Thyroid gland (tissue), 4 donors: ENCODE results near the gene ZNF684. TPM values are rescaled to one million over a fixed set of nuclear protein-coding genes. Genes with fewer than 3 reads are reported as not detected.
"Not testable (repeated sequence)": the region's sequence is repeated elsewhere in the genome, so short reads cannot be mapped to it uniquely, and the experiment has no call there.

ENCODE experiments used
- DNase-seq, 2 donors: peaks; one replicate each; pipeline ENCODE4 v3.0.0-alpha.2; 2019
- H3K27ac ChIP-seq, 3 donors: fragments of 200-600 bp; sonication (generic); 1 replicate in 2 of 3; 2 replicates in 1 of 3; pipeline ENCODE4 v1.5.1; 2016 to 2019; ENCODE audit warnings: mild to moderate bottlenecking in 1 of 3, moderate library complexity in 1 of 3
- H3K27me3 ChIP-seq: fragments of 200-600 bp; sonication (generic); one replicate; pipeline ENCODE4 v1.5.1; 2019
- H3K36me3 ChIP-seq, 2 donors: fragments of 200-600 bp; sonication (generic); one replicate each; pipeline ENCODE4 v1.5.1; 2016 to 2019
- H3K4me1 ChIP-seq, 2 donors: fragments of 200-600 bp; sonication (generic); one replicate each; pipeline ENCODE4 v1.5.1; 2017 to 2019
- H3K4me3 ChIP-seq, 3 donors: fragments of 200-600 bp; sonication (generic); replicated peaks in 1 of 3; 1 replicate in 2 of 3; 2 replicates in 1 of 3; pipeline ENCODE4 v1.5.1; 2016; ENCODE audit warnings: mild to moderate bottlenecking in 1 of 3
- H3K9me3 ChIP-seq: fragments of 200-600 bp; sonication (generic); one replicate; pipeline ENCODE4 v1.5.1; 2017
- POLR2A ChIP-seq, 2 donors: fragments of 450-650 bp; IDR thresholded peaks; one replicate each; pipeline ENCODE4 v1.6.1; 2017; ENCODE audit warnings: antibody characterized with exemption in 2 of 2, mild to moderate bottlenecking in 2 of 2, moderate library complexity in 1 of 2
- WGBS, 2 donors: methylation state at CpG; one replicate each; pipeline ENCODE4 v1.1.5; 2017; 5-methylcytosine and 5-hydroxymethylcytosine counted together
- intact Hi-C: fragments of 100-400 bp; cut with DNase I; formaldehyde crosslinking; loops from one replicate; pipeline ENCODE4 v1.15.1; 2023
- total RNA-seq, 4 donors: library from RNA; depleted of rRNA; stranded (reverse); fragments of >200 nt; gene quantifications; one replicate each; pipeline ENCODE4 v1.2.3, GENCODE V29; 2016
- TF ChIP-seq, protein P1 (sequence below), 6 experiments: fragments of 200-600 bp in 3 of 6; fragments of 450-650 bp in 3 of 6; sonication (generic) in 3 of 6; IDR thresholded peaks; one replicate each; pipeline ENCODE4 v1.5.1; 2016 to 2019; ENCODE audit warnings: antibody characterized with exemption in 6 of 6, mild to moderate bottlenecking in 2 of 6, inconsistent platforms in 1 of 6, moderate library complexity in 1 of 6

The ZNF684 gene
- total RNA-seq, 4 donors from 2014 or later = 6.2 to 9.3 (median 7.1) TPM

DNA sequence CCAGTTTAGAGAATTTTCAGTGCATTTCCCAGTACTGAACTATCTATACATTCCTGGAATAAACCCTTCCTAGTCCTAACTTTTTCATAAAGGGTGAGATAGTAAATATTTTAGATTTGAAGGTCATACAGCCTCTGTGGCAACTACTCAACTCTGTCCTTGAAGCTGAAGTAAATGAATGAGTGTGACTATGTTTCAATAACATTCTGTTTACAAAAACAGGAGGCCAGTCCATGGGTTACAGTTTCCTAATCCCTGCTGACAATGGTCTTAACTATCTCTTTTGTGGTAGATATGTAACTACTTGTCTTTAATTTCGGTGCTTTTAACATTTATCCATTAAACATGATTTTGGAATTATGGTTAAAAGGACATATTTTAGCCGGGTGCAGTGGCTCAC is 4.3 kb downstream of the ZNF684 start:
- no peaks in the 10 kb centered on the region for H3K36me3 ChIP-seq
- intact Hi-C loops = no loop called here
- no peak overlapping the region for H3K27ac ChIP-seq
- H3K27me3 ChIP-seq = no peaks in the 10 kb centered on the region
- no peak for DNase-seq
- no peaks in the 10 kb centered on the region for H3K9me3 ChIP-seq
- WGBS, 2 donors = 94 to 96% methylated on average over 2 of the region's 2 CpGs
- TF ChIP-seq, protein P1, sequence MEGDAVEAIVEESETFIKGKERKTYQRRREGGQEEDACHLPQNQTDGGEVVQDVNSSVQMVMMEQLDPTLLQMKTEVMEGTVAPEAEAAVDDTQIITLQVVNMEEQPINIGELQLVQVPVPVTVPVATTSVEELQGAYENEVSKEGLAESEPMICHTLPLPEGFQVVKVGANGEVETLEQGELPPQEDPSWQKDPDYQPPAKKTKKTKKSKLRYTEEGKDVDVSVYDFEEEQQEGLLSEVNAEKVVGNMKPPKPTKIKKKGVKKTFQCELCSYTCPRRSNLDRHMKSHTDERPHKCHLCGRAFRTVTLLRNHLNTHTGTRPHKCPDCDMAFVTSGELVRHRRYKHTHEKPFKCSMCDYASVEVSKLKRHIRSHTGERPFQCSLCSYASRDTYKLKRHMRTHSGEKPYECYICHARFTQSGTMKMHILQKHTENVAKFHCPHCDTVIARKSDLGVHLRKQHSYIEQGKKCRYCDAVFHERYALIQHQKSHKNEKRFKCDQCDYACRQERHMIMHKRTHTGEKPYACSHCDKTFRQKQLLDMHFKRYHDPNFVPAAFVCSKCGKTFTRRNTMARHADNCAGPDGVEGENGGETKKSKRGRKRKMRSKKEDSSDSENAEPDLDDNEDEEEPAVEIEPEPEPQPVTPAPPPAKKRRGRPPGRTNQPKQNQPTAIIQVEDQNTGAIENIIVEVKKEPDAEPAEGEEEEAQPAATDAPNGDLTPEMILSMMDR (IDR thresholded peaks at IDR 0.05) = no peak
- no peak for TF ChIP-seq POLR2A (IDR thresholded peaks at IDR 0.05)
- no peak overlapping the region for H3K4me3 ChIP-seq
- peaks cover 0 to 5% of the 10 kb centered on the region in 2 donors for H3K4me1 ChIP-seq

DNA sequence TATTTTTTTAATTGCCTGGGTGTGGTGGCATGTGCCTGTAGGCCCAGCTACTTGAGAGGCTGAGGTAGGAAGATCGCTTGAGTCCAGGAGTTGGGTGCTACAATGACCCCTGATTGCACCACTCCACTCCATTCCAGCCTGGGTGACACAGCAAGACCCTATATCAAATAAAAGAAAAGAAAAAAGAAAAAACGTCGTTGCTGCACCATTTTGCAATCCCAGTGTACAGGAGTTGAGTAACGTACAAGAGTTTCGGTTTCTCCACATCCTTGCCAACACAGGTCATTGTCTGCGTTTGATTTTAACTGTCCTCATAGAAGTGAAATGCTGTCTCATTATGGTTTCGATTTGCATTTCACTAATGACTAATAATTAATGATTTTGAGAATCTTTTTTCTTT is 7.9 kb downstream of the ZNF684 start:
- Histone ChIP-seq H3K9me3 (no peaks in the 10 kb centered on the region), H3K4me1 (no peaks in the 10 kb centered on the region), H3K36me3 (peaks cover 0 to 7% of the 10 kb centered on the region in 2 donors), H3K27ac (no peak overlapping the region), H3K4me3 (no peak overlapping the region), H3K27me3 (no peaks in the 10 kb centered on the region)
- DNase-seq = no peak
- no peak for TF ChIP-seq POLR2A (IDR thresholded peaks at IDR 0.05)
- TF ChIP-seq, protein P1 (IDR thresholded peaks at IDR 0.05) = no peak
- intact Hi-C loops = no loop called here
- 86 to 92% methylated on average over 7 of the region's 7 CpGs for WGBS, 2 donors

DNA sequence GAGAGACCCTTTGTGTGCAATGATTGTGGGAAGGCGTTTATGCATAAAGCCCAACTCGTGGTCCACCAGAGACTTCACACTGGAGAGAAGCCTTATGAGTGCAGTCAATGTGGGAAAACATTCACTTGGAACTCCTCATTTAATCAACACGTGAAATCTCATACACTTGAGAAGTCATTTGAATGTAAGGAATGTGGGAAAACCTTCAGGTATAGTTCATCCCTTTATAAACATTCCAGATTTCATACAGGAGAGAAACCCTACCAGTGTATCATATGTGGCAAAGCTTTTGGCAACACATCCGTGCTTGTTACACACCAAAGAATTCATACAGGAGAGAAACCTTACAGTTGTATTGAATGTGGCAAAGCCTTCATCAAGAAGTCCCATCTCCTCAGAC is 15.5 kb downstream of the ZNF684 start:
- DNase-seq = no peak
- H3K4me1 ChIP-seq = no peaks in the 10 kb centered on the region
- TF ChIP-seq, protein P1 (IDR thresholded peaks at IDR 0.05) = no peak
- TF ChIP-seq POLR2A (IDR thresholded peaks at IDR 0.05) = no peak
- peaks cover 6 to 14% of the 10 kb centered on the region in 2 donors for H3K36me3 ChIP-seq
- intact Hi-C loops = no loop called here
- H3K9me3 ChIP-seq = no peaks in the 10 kb centered on the region
- WGBS, 2 donors = 96% methylated on average over 4 of the region's 4 CpGs
- no peak overlapping the region for H3K4me3 ChIP-seq
- no peaks in the 10 kb centered on the region for H3K27me3 ChIP-seq
- no peak overlapping the region for H3K27ac ChIP-seq

DNA sequence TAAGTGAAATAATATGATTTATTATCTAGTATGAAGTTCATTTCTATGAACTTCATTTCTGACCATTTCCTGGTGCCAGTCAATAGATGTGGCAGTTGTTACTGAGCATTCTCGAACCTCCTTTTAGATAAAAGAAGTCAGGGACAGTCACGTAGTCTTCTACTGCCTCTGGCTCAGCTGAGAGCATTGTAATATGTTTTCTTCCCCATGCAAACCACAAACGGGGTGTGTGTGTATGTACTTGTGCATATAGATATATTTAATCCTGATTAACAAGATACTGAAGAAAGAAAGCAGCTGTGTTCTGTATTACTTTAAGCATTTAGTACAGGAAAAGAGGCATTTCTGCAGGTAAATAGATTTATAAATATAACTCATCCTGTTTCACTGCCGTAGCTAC is 21.6 kb downstream of the ZNF684 start:
- no peaks in the 10 kb centered on the region for H3K36me3 ChIP-seq
- no peak overlapping the region for H3K27ac ChIP-seq
- intact Hi-C loops = no loop called here
- no peak for DNase-seq
- no peaks in the 10 kb centered on the region for H3K27me3 ChIP-seq
- no peak for TF ChIP-seq POLR2A (IDR thresholded peaks at IDR 0.05)
- TF ChIP-seq, protein P1 (IDR thresholded peaks at IDR 0.05) = no peak
- 76 to 79% methylated on average over 4 of the region's 4 CpGs for WGBS, 2 donors
- no peak overlapping the region for H3K4me3 ChIP-seq
- no peaks in the 10 kb centered on the region for H3K4me1 ChIP-seq
- no peaks in the 10 kb centered on the region for H3K9me3 ChIP-seq

DNA sequence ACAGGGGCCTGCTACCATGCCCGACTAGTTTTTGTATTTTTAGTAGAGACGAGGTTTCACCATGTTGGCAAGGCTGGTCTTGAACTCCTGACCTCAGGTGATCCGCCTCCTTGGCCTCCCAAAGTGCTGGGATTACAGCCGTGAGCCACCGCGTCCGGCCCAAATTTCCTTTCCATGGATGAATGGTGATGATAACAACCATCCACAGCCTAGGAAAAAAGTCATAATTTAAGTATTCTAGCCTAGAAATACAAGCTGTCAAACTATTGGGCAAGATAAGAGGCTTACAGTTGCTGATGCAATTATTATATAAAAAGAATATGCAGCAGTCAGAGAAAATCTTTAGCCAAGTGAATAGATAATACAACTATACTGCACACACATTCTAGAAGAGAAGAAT is 23.4 kb downstream of the ZNF684 start:
- intact Hi-C loops, H3K27me3 ChIP-seq, H3K4me3 ChIP-seq, DNase-seq, H3K4me1 ChIP-seq, H3K36me3 ChIP-seq, H3K9me3 ChIP-seq, H3K27ac ChIP-seq: not testable (repeated sequence)
- 72 to 77% methylated on average over 7 of the region's 7 CpGs for WGBS, 2 donors

DNA sequence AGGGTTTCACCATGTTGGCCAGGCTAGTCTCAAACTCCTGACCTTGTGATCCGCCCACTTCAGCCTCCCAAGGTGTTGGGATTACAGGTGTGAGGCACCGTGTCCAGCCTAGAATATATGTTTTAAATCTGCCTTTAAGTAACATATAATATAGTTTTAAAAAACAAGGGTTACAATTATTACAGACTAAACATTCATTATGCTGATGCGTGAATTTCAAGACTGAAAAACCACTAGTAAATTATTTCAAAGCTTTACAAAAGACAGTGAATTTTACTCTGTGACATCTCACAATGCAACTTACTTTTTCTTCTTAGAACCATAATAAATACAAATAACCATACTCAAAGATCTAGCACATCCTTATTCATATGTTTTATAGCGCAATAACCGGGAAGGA is 24.7 kb downstream of the ZNF684 start:
- 92 to 96% methylated on average over 5 of the region's 5 CpGs for WGBS, 2 donors
- TF ChIP-seq, protein P1 (IDR thresholded peaks at IDR 0.05) = no peak
- no peak for TF ChIP-seq POLR2A (IDR thresholded peaks at IDR 0.05)
- Histone ChIP-seq H3K4me3 (no peak overlapping the region), H3K36me3 (no peaks in the 10 kb centered on the region), H3K4me1 (no peaks in the 10 kb centered on the region), H3K9me3 (no peaks in the 10 kb centered on the region), H3K27me3 (no peaks in the 10 kb centered on the region), H3K27ac (no peak overlapping the region)
- intact Hi-C loops = no loop called here
- DNase-seq = no peak

DNA sequence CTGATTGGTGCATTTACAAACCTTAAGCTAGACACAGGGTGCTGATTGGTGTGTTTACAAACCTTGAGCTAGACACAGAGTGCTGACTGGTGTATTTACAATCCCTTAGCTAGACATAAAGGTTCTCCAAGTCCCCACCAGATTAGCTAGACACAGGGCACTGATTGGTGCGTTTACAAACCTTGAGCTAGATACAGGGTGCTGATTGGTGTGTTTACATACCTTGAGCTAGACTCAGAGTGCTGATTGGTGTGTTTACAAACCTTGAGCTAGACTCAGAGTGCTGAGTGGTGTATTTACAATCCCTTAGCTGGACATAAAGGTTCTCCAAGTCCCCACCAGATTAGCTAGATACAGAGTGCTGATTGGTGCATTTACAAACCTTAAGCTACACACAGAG is 26.8 kb downstream of the ZNF684 start:
- DNase-seq, H3K27ac ChIP-seq, intact Hi-C loops, H3K36me3 ChIP-seq, H3K4me1 ChIP-seq, H3K4me3 ChIP-seq, H3K27me3 ChIP-seq, H3K9me3 ChIP-seq: not testable (repeated sequence)
- whole genome bisulfite sequencing, 2 donors = 83 to 100% methylated on average over 1 of the region's 1 CpG
